ENCODE data around the gene TP63.

Gene TP63

DNA sequence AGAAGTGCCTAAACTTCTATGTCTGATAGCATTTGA, at the start of gene TP63:
TSS of gene TP63 (plus strand) at position 17 of the 36 bp plus-strand sequence. CDS start 127 bp downstream, outside the sequence.
- Histone ChIP-seq H3K9me3 (ENCODE audit: insufficient read depth, low read length) (no peaks in the 10 kb centered on the region), H3K4me3 (ENCODE audit: insufficient read length, low read depth) (no peak within 1 kb of the TSS), H3K36me3 (ENCODE audit: insufficient read depth, insufficient read length, low read length) (no peaks in the 10 kb centered on the region), H3K4me1 (ENCODE audit: insufficient read depth, insufficient read length) (no peaks in the 10 kb centered on the region), H3K9ac (ENCODE audit: insufficient read length, low read depth) (no peak within 1 kb of the TSS), H3K27me3 (ENCODE audit: insufficient read depth, insufficient read length) (no peaks in the 10 kb centered on the region)
- TF ChIP-seq SUZ12 (IDR thresholded peaks at IDR 0.05; ENCODE audit: extremely low read depth, insufficient read depth, insufficient read length) = no peak
- no peak for TF ChIP-seq YY1 (IDR thresholded peaks at IDR 0.05; ENCODE audit: insufficient read depth, insufficient read length)
- TF ChIP-seq ZNF274 (IDR thresholded peaks at IDR 0.05; ENCODE audit: low read depth, low read length) = no peak
- DNase-seq (ENCODE audit: low read depth, low spot score) = no peak

DNA sequence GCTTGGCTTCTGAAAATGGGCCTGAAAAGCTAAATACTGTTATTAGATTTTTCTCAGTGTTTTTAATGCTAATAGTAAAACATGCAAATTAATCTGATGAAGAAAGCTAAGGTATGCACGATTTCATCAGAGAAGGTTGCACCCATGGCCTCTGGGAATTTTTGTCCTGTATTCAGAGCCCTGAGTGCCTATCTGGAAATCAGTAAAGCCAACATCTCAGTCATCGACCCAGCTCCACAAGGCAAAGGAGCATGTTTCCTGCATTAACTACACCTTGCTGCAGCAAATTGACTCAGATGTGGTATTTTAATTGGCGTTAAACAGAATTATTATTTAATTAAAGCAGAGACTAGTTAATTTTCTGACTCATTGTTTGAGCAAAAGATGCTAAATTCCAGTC, 49.0 kb upstream of the TP63 start:
- no peak for DNase-seq (ENCODE audit: low read depth, low spot score)
- TF ChIP-seq YY1 (IDR thresholded peaks at IDR 0.05; ENCODE audit: insufficient read depth, insufficient read length) (no peak), SUZ12 (IDR thresholded peaks at IDR 0.05; ENCODE audit: extremely low read depth, insufficient read depth, insufficient read length) (no peak), ZNF274 (IDR thresholded peaks at IDR 0.05; ENCODE audit: low read depth, low read length) (no peak)

DNA sequence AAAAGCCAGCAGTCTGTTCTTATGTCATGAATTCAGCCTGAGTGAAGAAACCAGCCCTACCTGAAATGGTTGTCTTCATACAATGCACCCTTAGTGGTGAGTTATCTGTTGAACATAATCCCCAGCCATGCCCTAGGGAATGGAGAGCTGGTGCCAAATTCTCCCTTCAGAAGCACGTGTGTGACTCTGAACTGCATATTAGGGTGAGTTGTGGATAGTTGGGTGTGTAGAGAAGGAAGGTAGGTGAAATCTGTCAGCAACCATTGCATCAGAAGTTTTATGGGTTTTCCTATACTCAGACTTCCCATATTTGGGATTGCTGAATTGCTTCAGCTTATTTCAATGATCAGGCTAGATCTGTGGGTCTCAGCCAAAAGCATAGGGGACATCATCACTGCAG, 46.5 kb upstream of the TP63 start:
- no peak overlapping the region for H3K9ac ChIP-seq (ENCODE audit: insufficient read length, low read depth)
- no peak overlapping the region for H3K4me3 ChIP-seq (ENCODE audit: insufficient read length, low read depth)
- no peak for DNase-seq (ENCODE audit: low read depth, low spot score)
- H3K27me3 ChIP-seq (ENCODE audit: insufficient read depth, insufficient read length) = no peaks in the 10 kb centered on the region
- no peaks in the 10 kb centered on the region for H3K9me3 ChIP-seq (ENCODE audit: insufficient read depth, low read length)
- no peaks in the 10 kb centered on the region for H3K36me3 ChIP-seq (ENCODE audit: insufficient read depth, insufficient read length, low read length)
- TF ChIP-seq YY1 (IDR thresholded peaks at IDR 0.05; ENCODE audit: insufficient read depth, insufficient read length) = no peak
- TF ChIP-seq SUZ12 (IDR thresholded peaks at IDR 0.05; ENCODE audit: extremely low read depth, insufficient read depth, insufficient read length) = no peak
- no peak for TF ChIP-seq ZNF274 (IDR thresholded peaks at IDR 0.05; ENCODE audit: low read depth, low read length)
- H3K4me1 ChIP-seq (ENCODE audit: insufficient read depth, insufficient read length) = no peaks in the 10 kb centered on the region

More for the DNA sequence above, 49.0 kb upstream of the TP63 start:
- H3K4me3 ChIP-seq (ENCODE audit: insufficient read length, low read depth) = no peak overlapping the region
- H3K9ac ChIP-seq (ENCODE audit: insufficient read length, low read depth) = no peak overlapping the region
- H3K36me3 ChIP-seq (ENCODE audit: insufficient read depth, insufficient read length, low read length) = no peaks in the 10 kb centered on the region
- no peaks in the 10 kb centered on the region for H3K9me3 ChIP-seq (ENCODE audit: insufficient read depth, low read length)
- H3K4me1 ChIP-seq (ENCODE audit: insufficient read depth, insufficient read length) = no peaks in the 10 kb centered on the region
- H3K27me3 ChIP-seq (ENCODE audit: insufficient read depth, insufficient read length) = no peaks in the 10 kb centered on the region

DNA sequence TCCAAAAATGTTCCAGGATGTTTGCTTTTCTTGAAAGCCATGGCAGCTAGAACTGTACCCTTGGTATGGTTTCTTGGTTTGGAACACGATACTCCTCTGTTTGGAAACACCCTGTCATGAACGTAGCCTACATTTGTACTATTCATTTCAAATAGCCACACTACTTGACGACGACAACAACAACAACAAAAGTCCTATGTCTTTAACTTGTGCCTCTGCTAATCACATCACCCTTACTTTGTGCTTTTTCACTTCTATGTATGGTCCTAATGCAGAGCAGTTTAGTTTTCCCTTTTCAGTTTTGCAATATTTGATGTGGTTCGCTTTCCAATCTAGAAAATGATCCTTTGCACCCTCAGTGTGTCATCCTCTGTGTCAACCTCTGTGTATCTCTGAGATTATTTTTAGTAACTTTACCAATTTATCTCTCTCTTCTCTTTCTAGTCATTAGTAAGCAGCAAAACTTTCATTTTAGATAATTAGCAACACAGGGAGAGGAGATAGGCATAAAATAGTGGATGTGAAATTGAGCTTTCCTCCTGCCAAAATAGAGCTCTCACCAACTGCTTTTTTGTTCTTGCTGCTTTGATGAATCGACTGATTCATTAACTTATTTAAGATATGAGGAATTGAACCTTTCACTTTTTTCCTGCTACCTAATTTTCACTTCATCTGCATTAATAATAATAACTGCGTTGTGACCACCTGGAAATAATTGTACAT, 44.1 kb upstream of the TP63 start:
- no peak for DNase-seq (ENCODE audit: low read depth, low spot score)
- H3K4me1 ChIP-seq (ENCODE audit: insufficient read depth, insufficient read length) = no peaks in the 10 kb centered on the region
- no peaks in the 10 kb centered on the region for H3K27me3 ChIP-seq (ENCODE audit: insufficient read depth, insufficient read length)
- H3K9me3 ChIP-seq (ENCODE audit: insufficient read depth, low read length) = no peaks in the 10 kb centered on the region
- no peak overlapping the region for H3K4me3 ChIP-seq (ENCODE audit: insufficient read length, low read depth)
- H3K36me3 ChIP-seq (ENCODE audit: insufficient read depth, insufficient read length, low read length) = no peaks in the 10 kb centered on the region
- no peak for TF ChIP-seq ZNF274 (IDR thresholded peaks at IDR 0.05; ENCODE audit: low read depth, low read length)
- no peak for TF ChIP-seq YY1 (IDR thresholded peaks at IDR 0.05; ENCODE audit: insufficient read depth, insufficient read length)
- TF ChIP-seq SUZ12 (IDR thresholded peaks at IDR 0.05; ENCODE audit: extremely low read depth, insufficient read depth, insufficient read length) = no peak
- no peak overlapping the region for H3K9ac ChIP-seq (ENCODE audit: insufficient read length, low read depth)

DNA sequence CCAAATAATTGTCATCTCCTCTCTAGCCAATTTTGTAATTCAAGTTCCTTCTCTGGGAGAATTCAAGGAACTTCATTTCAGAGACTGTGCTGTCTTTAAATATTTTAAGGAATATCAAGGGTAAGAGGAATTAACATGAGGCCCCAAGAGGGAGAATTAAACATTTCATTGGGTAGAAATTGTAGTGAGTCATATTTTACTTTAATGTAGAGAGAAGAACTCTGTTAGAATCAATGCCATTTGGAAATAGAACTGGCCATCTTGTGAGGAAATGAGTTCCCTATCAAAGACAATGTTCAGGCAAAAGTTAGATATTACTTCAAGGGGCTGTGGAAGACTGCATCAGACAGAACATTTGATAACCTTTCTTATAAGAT, 43.5 kb upstream of the TP63 start:
- no peak for DNase-seq (ENCODE audit: low read depth, low spot score)
- H3K4me1 ChIP-seq (ENCODE audit: insufficient read depth, insufficient read length) = no peaks in the 10 kb centered on the region
- TF ChIP-seq ZNF274 (IDR thresholded peaks at IDR 0.05; ENCODE audit: low read depth, low read length) (no peak), YY1 (IDR thresholded peaks at IDR 0.05; ENCODE audit: insufficient read depth, insufficient read length) (no peak), SUZ12 (IDR thresholded peaks at IDR 0.05; ENCODE audit: extremely low read depth, insufficient read depth, insufficient read length) (no peak)
- H3K9me3 ChIP-seq (ENCODE audit: insufficient read depth, low read length) = no peaks in the 10 kb centered on the region
- H3K9ac ChIP-seq (ENCODE audit: insufficient read length, low read depth) = no peak overlapping the region
- H3K36me3 ChIP-seq (ENCODE audit: insufficient read depth, insufficient read length, low read length) = no peaks in the 10 kb centered on the region
- H3K27me3 ChIP-seq (ENCODE audit: insufficient read depth, insufficient read length) = no peaks in the 10 kb centered on the region
- no peak overlapping the region for H3K4me3 ChIP-seq (ENCODE audit: insufficient read length, low read depth)

DNA sequence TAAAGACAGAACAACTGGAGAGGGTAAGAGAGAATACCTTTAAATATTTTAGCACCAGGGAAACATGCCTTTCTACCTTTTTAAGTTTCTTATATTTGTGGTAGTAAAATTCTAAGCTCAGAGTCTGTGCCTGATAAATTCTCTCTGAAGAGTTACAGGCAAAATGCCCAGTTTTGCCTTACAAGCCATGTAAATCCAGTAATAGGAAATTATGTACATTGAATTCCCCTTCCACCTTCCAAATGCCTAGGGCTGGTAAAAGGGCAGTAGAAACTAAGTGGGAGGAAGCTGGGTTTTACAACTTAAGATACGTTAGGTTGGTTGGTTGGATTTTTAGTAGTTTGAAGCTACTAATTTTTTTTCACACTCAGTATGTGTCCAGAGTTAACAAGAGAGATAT, 43.1 kb upstream of the TP63 start:
- H3K4me1 ChIP-seq (ENCODE audit: insufficient read depth, insufficient read length) = no peaks in the 10 kb centered on the region
- no peak overlapping the region for H3K4me3 ChIP-seq (ENCODE audit: insufficient read length, low read depth)
- no peak for TF ChIP-seq SUZ12 (IDR thresholded peaks at IDR 0.05; ENCODE audit: extremely low read depth, insufficient read depth, insufficient read length)
- TF ChIP-seq YY1 (IDR thresholded peaks at IDR 0.05; ENCODE audit: insufficient read depth, insufficient read length) = no peak
- no peak for TF ChIP-seq ZNF274 (IDR thresholded peaks at IDR 0.05; ENCODE audit: low read depth, low read length)
- DNase-seq (ENCODE audit: low read depth, low spot score) = no peak
- H3K9ac ChIP-seq (ENCODE audit: insufficient read length, low read depth) = no peak overlapping the region
- no peaks in the 10 kb centered on the region for H3K36me3 ChIP-seq (ENCODE audit: insufficient read depth, insufficient read length, low read length)
- H3K9me3 ChIP-seq (ENCODE audit: insufficient read depth, low read length) = no peaks in the 10 kb centered on the region
- no peaks in the 10 kb centered on the region for H3K27me3 ChIP-seq (ENCODE audit: insufficient read depth, insufficient read length)

DNA sequence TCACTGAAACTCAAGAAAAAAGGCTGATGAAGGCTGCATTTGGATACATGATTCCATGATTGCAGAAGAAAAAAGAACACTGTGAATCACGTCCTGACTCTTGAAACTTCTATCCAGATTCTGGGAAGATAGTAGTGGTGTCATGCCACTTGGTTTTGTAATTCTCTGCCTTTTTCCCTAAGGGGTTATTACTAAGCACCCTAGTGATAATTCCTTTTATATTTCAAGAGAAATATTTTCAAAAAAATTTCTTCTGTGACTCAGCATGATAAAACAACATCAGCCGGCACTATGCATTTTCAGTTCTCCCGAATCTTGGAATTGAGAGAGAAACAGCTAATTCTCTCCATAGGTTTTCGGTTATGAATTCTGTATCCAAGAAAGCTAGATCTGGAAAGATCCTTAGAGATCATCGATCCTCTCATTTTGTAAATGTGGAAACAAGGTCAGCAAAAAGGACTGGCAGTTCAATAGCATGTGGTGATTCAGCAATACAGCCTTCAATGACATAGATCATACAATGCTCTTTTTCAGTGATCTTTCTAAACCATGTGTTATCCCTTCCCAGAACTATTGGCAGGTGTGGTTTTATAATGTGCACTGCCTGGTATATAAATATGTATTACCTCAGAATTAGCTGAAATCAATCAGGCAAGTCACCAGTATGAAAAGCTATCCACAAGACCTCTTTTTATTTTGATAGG, 42.6 kb upstream of the TP63 start:
- H3K27me3 ChIP-seq (ENCODE audit: insufficient read depth, insufficient read length) = no peaks in the 10 kb centered on the region
- no peaks in the 10 kb centered on the region for H3K9me3 ChIP-seq (ENCODE audit: insufficient read depth, low read length)
- no peak overlapping the region for H3K9ac ChIP-seq (ENCODE audit: insufficient read length, low read depth)
- no peaks in the 10 kb centered on the region for H3K36me3 ChIP-seq (ENCODE audit: insufficient read depth, insufficient read length, low read length)
- DNase-seq (ENCODE audit: low read depth, low spot score) = no peak
- TF ChIP-seq ZNF274 (IDR thresholded peaks at IDR 0.05; ENCODE audit: low read depth, low read length) (no peak), SUZ12 (IDR thresholded peaks at IDR 0.05; ENCODE audit: extremely low read depth, insufficient read depth, insufficient read length) (no peak), YY1 (IDR thresholded peaks at IDR 0.05; ENCODE audit: insufficient read depth, insufficient read length) (no peak)
- H3K4me3 ChIP-seq (ENCODE audit: insufficient read length, low read depth) = no peak overlapping the region
- H3K4me1 ChIP-seq (ENCODE audit: insufficient read depth, insufficient read length) = no peaks in the 10 kb centered on the region
